Skeletal muscle satellite cell (primary cell): ENCODE results near the gene PPP1R15B.

Source experiments
- H3K27me3 ChIP-seq: 2 replicates; pipeline ENCODE4 v1.7.0; 2013; ENCODE audit warnings: low read length; ENCODE audit not compliant: control insufficient read depth, insufficient read depth
- H3K36me3 ChIP-seq: 2 replicates; pipeline ENCODE4 v1.7.0; 2013; ENCODE audit warnings: mild to moderate bottlenecking, control low read depth, low read length; ENCODE audit not compliant: insufficient read depth
- H3K4me1 ChIP-seq: 2 replicates; pipeline ENCODE4 v1.7.0; 2013; ENCODE audit warnings: low read length; ENCODE audit not compliant: control insufficient read depth, insufficient read depth
- H3K4me2 ChIP-seq: 2 replicates; pipeline ENCODE4 v1.7.0; 2013; ENCODE audit warnings: mild to moderate bottlenecking, low read length
- H3K4me3 ChIP-seq: 2 replicates; pipeline ENCODE4 v1.7.0; 2013; ENCODE audit warnings: low read length
- H3K9ac ChIP-seq: 2 replicates; pipeline ENCODE4 v1.7.0; 2013; ENCODE audit warnings: mild to moderate bottlenecking, low read depth, low read length, moderate library complexity
- H3K9me3 ChIP-seq: replicated peaks from 2 replicates; pipeline ENCODE4 v1.7.0; 2013; ENCODE audit warnings: mild to moderate bottlenecking, control low read depth, low read length

PPP1R15B gene

DNA sequence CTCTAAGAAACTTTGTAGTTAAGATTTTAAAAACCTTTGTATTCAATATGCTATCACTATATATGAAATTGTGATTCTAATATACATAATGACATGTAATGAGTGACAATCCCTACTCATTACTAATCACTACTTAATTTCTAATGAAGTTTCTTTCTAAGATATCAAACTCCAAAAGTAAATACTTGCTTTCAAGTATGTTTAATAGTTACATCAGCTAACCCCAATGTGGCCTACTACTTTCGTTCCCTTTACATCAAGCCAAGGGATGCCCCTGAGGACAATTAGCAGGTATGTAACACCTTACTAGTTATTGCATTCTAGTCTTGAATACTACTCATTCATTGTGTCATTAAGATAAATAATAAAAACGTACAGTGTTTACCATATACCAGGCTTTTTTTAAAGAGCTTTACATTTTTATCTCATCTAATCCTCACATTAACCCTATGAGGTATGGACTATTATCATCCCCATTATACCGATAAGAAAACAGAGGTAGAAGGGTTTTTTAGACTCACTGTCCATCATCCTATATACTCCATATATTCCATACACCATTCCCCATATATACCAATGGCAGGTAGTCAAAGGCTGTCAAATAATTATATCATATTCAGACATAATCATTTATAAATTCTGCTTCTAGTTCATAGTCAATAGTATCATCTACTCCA, 4.2 kb downstream of the PPP1R15B start:
- peak overlapping the region; percentile 95 for H3K4me3 ChIP-seq
- H3K4me1 ChIP-seq: peaks cover 5% of the 10 kb centered on the region
- H3K9me3 ChIP-seq: no peaks in the 10 kb centered on the region
- H3K27me3 ChIP-seq: no peaks in the 10 kb centered on the region
- peak overlapping the region; percentile 94 for H3K4me2 ChIP-seq
- H3K36me3 ChIP-seq: peaks cover 52% of the 10 kb centered on the region
- H3K9ac ChIP-seq: peak overlapping the region; percentile 98

- Histone ChIP-seq H3K36me3 (peaks cover 56% of the 10 kb centered on the region), H3K4me2 (peak overlapping the region; percentile 94), H3K9ac (peak overlapping the region; percentile 98)
Observed at GRCh38 chr1:204406621-204407020, 5.0 kb downstream of the PPP1R15B start.

GRCh38 chr1:204405988-204406387, 5.6 kb downstream of the PPP1R15B start:
- peak overlapping the region; percentile 11 for H3K4me3 ChIP-seq
- no peaks in the 10 kb centered on the region for H3K27me3 ChIP-seq
- H3K4me1 ChIP-seq: peaks cover 5% of the 10 kb centered on the region
- H3K4me2 ChIP-seq: peak overlapping the region; percentile 94
- no peak overlapping the region for H3K9ac ChIP-seq
- H3K9me3 ChIP-seq: no peaks in the 10 kb centered on the region
- H3K36me3 ChIP-seq: peaks cover 60% of the 10 kb centered on the region

More at GRCh38 chr1:204406621-204407020, 5.0 kb downstream of the PPP1R15B start:
- no peaks in the 10 kb centered on the region for H3K27me3 ChIP-seq
- peak overlapping the region; percentile 95 for H3K4me3 ChIP-seq
- peaks cover 5% of the 10 kb centered on the region for H3K4me1 ChIP-seq
- no peaks in the 10 kb centered on the region for H3K9me3 ChIP-seq

- H3K9me3 ChIP-seq: no peaks in the 10 kb centered on the region
- H3K4me1 ChIP-seq: peaks cover 5% of the 10 kb centered on the region
- no peaks in the 10 kb centered on the region for H3K27me3 ChIP-seq
- no peak overlapping the region for H3K4me3 ChIP-seq
- peaks cover 74% of the 10 kb centered on the region for H3K36me3 ChIP-seq
- H3K9ac ChIP-seq: no peak overlapping the region
- H3K4me2 ChIP-seq: no peak overlapping the region
Observed at GRCh38 chr1:204404629-204405028, 7.0 kb downstream of the PPP1R15B start.

- no peaks in the 10 kb centered on the region for H3K27me3 ChIP-seq
- H3K9me3 ChIP-seq: no peaks in the 10 kb centered on the region
- no peak overlapping the region for H3K9ac ChIP-seq
- H3K4me2 ChIP-seq: no peak overlapping the region
- H3K36me3 ChIP-seq: peaks cover 82% of the 10 kb centered on the region
- H3K4me3 ChIP-seq: no peak overlapping the region
- H3K4me1 ChIP-seq: peaks cover 5% of the 10 kb centered on the region
Observed at GRCh38 chr1:204402391-204402790, 9.2 kb downstream of the PPP1R15B start.

- no peak overlapping the region for H3K9ac ChIP-seq
- no peaks in the 10 kb centered on the region for H3K9me3 ChIP-seq
- no peaks in the 10 kb centered on the region for H3K27me3 ChIP-seq
- H3K4me1 ChIP-seq: peaks cover 5% of the 10 kb centered on the region
- no peak overlapping the region for H3K4me2 ChIP-seq
- H3K36me3 ChIP-seq: peaks cover 81% of the 10 kb centered on the region
- H3K4me3 ChIP-seq: no peak overlapping the region
Observed at GRCh38 chr1:204401730-204402129, 9.9 kb downstream of the PPP1R15B start.

- Histone ChIP-seq H3K4me2 (no peak overlapping the region), H3K27me3 (no peaks in the 10 kb centered on the region), H3K4me3 (no peak overlapping the region), H3K4me1 (peaks cover 3% of the 10 kb centered on the region), H3K36me3 (peaks cover 76% of the 10 kb centered on the region), H3K9ac (no peak overlapping the region), H3K9me3 (no peaks in the 10 kb centered on the region)
Observed at GRCh38 chr1:204400882-204401510, 10.6 kb downstream of the PPP1R15B start.

DNA sequence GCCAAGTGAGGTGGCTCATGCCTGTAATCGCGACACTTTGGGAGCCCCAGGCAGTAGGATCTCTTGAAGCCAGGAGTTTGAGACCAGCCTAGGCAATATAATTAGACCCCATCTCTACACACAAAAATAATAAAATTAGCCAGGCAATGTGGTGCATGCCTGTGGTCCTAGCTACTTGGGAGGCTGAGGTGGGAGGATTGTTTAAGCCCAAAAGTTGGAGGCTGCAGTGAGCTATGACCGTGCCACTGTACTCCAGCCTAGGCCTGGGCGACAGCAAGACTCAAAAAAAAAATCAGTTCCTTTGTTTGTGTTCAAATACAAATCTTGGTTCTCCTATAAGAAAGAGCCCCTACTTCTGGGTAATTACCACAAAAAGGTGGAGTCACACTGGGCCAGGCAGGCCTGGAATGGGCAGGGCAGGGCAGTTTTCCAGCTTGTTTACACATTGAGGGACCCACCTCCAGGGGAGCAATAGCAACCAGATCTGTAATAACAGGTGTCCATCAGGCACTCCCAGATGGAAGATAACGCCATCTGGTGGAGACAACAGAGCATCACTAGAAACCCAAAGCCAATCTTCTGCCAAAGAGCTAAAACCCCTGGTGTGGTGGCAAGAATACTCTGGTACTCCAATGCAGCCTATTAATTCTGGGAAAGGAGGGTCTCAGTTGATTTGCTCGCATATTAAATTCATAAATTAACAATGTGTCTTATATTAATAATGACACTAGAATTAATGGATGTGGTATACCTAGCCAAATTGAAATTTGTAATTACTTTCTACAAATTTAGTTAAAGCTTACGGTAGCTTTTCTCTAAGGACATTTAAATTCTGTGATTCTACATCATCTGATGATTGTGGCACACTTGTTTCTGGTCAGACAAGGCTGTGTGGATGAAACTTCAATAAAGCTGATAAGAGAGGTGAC, 13.2 kb downstream of the PPP1R15B start:
- Histone ChIP-seq H3K27me3 (no peaks in the 10 kb centered on the region), H3K4me3 (no peak overlapping the region), H3K9me3 (no peaks in the 10 kb centered on the region), H3K9ac (no peak overlapping the region), H3K4me1 (no peaks in the 10 kb centered on the region), H3K4me2 (no peak overlapping the region), H3K36me3 (peaks cover 51% of the 10 kb centered on the region)

DNA sequence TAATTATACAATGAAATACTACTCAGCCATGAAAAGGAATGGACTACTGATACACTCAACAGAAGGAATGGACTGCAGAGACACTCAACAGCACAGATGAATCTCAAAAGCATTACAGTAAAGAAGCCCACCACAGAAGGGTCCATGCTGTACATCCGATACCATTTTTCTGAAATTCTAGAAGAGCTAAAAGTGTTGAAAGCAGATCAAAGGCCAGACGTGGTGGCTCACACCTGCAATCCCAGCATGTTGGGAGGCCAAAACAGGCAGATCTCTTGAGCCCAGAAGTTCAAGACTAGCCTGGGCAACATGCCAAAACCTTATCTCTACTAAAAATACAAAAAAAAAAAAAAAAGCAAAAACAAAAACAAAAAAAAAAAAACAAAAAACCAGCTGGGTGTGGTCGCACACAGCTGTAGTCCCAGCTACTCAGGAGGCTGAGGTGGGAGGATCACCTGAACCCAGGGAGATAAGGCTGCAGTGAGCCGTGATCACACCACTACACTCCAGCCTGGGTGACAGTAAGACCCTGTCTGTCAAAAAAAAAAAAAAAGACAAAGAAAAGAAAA, 15.5 kb downstream of the PPP1R15B start:
- Histone ChIP-seq H3K9ac (no peak overlapping the region), H3K4me3 (no peak overlapping the region), H3K36me3 (peaks cover 36% of the 10 kb centered on the region), H3K9me3 (no peaks in the 10 kb centered on the region), H3K27me3 (no peaks in the 10 kb centered on the region), H3K4me1 (no peaks in the 10 kb centered on the region), H3K4me2 (no peak overlapping the region)

DNA sequence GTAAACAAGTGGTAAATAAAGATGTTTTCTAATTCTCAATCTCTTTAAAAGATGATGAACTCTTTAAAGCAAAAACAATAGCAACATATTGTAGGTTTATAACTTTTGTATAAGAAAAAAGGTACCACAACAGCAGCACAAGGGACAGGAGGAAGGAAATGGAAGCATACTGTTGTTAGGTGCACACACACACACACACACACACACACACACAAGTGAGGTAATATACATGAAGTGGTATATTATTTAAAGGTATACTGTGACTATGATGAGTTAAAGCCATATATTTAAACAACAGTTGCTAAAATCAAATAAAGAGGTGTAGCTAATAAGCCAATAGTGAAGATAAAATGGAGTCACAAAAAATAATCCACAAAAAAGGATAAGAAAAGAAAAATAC, 20.0 kb downstream of the PPP1R15B start:
- no peaks in the 10 kb centered on the region for H3K36me3 ChIP-seq
- no peak overlapping the region for H3K9ac ChIP-seq
- no peaks in the 10 kb centered on the region for H3K27me3 ChIP-seq
- no peak overlapping the region for H3K4me2 ChIP-seq
- H3K4me3 ChIP-seq: no peak overlapping the region
- no peaks in the 10 kb centered on the region for H3K9me3 ChIP-seq
- H3K4me1 ChIP-seq: no peaks in the 10 kb centered on the region
